Stomach smooth muscle (tissue), 2 donors: ENCODE data around the gene CTAGE4.
"Not testable (repeated sequence)": the region's sequence is repeated elsewhere in the genome, so short reads cannot be mapped to it uniquely, and the experiment has no call there.

Source experiments
- H3K27ac ChIP-seq: one replicate; pipeline ENCODE4 v1.7.0; 2013; ENCODE audit warnings: mild to moderate bottlenecking, low read length, inconsistent platforms
- H3K27me3 ChIP-seq, 2 donors: one replicate each; pipeline ENCODE4 v1.7.0; 2013; ENCODE audit warnings: low read length in 2 of 2; ENCODE audit not compliant: insufficient read depth in 2 of 2, control insufficient read depth in 1 of 2
- H3K36me3 ChIP-seq, 2 donors: one replicate each; pipeline ENCODE4 v1.7.0; 2013; ENCODE audit warnings: low read length in 2 of 2; ENCODE audit not compliant: control insufficient read depth in 2 of 2, insufficient read depth in 2 of 2
- H3K4me1 ChIP-seq: one replicate; pipeline ENCODE4 v1.7.0; 2013; ENCODE audit warnings: low read length; ENCODE audit not compliant: control insufficient read depth, insufficient read depth
- H3K4me3 ChIP-seq, 2 donors: one replicate each; pipeline ENCODE4 v1.7.0; 2013; ENCODE audit warnings: low read length in 2 of 2
- H3K9ac ChIP-seq, 2 donors: one replicate each; pipeline ENCODE4 v1.7.0; 2013; ENCODE audit warnings: low read length in 2 of 2, mild to moderate bottlenecking in 1 of 2
- H3K9me3 ChIP-seq, 2 donors: one replicate each; pipeline ENCODE4 v1.7.0; 2013; ENCODE audit warnings: low read length in 2 of 2; ENCODE audit not compliant: control insufficient read depth in 2 of 2
- donor health status: healthy.
- donor health status: Pancreatic carcinoma.

Gene CTAGE4

DNA sequence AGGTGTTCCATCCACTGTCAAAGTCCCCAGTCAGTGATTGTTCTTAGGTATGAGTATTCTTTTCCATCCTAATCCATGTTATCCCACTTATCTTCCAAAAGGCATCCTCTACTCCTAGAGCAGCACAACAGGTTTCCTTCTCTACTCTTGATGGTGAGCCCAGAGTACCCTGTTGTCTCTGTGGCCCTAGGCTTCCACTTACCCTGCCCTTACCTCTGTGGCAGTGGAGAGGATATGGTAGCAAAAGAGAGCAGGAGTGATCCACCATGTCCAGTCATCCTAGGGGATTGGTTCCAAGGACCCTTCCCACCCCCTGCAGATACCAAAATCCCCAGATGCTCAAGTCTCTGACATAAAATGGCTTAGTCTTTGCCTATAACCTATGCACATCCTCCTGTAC lies 33.9 kb downstream of the CTAGE4 start:
- not testable (repeated sequence) for H3K4me3 ChIP-seq, H3K9ac ChIP-seq, H3K27me3 ChIP-seq, H3K9me3 ChIP-seq, H3K36me3 ChIP-seq, H3K27ac ChIP-seq, H3K4me1 ChIP-seq

DNA sequence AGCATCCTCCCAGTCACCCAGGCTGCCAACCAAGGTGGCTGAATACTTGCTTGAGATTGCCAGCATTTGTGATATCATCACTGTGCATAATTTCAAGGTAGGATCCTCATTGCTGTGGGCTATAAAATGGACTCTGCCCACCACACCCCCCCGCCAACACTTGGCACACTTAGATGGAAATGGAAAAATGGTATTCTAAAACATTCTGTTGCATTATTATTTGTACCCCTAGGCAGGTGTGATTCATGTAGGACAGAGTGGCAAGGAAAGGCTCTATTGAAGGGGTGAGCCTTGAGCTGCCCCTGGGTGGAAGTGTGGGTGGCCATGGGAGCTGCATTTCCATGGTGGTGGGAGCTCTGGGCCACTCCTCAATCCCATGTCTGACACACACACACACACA lies 35.3 kb downstream of the CTAGE4 start:
- not testable (repeated sequence) for H3K4me1 ChIP-seq

DNA sequence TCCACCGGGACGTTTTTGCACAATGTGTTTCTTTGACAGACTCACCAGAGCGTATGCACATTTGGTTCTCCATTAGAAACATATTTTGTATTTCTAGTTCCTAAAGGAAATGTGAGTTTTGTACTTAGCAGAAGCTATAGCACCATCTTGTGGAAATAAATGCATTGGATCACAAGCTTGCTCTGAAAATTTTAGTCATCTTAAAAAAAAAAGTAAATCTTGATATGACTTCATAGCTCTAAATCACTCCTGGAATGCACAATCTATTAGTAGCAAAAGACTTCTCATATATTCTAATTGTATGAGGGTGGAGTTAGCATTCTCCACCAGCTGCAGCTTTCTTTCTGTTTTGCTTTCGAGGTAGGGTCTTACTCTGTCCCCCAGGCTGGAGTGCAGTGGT lies 35.9 kb downstream of the CTAGE4 start:
- not testable (repeated sequence) for H3K36me3 ChIP-seq, H3K27me3 ChIP-seq, H3K9me3 ChIP-seq, H3K4me3 ChIP-seq, H3K27ac ChIP-seq, H3K4me1 ChIP-seq, H3K9ac ChIP-seq

More for the DNA sequence above, 35.3 kb downstream of the CTAGE4 start:
- H3K36me3 ChIP-seq, H3K9me3 ChIP-seq, H3K9ac ChIP-seq, H3K4me3 ChIP-seq, H3K27ac ChIP-seq, H3K27me3 ChIP-seq: not testable (repeated sequence)

DNA sequence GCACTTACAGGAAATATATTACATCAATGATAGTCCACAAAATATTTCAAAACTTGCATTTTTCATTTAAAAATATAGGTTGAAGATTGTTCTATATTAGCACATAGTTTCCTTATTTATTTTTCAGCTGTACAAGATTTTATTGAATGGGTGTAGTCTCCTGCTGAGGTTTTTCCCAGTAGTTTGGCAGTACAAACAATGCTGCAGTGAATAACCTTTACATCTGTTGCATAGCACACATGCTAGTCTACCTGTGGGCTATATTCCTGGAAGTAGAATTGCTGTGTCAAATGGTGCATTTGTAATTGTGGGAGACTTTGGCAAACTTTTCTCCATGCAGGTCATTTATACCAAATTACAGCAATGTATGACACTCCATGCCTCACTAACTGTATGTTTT lies 37.3 kb downstream of the CTAGE4 start:
- H3K4me1 ChIP-seq, H3K9ac ChIP-seq, H3K27ac ChIP-seq, H3K4me3 ChIP-seq, H3K9me3 ChIP-seq, H3K36me3 ChIP-seq, H3K27me3 ChIP-seq: not testable (repeated sequence)

DNA sequence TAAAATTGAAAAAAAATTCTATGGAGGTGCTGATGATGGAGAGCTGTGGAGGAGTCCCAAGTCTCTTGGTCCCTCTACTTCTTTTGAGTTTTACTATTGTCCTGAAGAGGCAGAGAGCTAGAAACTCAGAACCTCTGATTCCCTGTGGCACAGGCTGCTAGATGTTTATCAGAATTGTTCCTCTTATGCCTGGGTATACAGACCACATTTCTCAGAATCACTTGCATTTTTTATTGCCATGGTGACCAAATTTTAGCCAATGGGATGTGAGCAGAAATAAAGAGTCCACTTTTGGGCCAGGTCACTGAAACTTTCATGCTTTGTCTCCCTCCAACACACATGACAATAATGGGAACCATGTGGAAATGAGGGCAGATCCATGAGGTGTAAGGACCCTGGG lies 40.4 kb downstream of the CTAGE4 start:
- H3K9ac ChIP-seq, H3K4me1 ChIP-seq, H3K9me3 ChIP-seq: not testable (repeated sequence)

DNA sequence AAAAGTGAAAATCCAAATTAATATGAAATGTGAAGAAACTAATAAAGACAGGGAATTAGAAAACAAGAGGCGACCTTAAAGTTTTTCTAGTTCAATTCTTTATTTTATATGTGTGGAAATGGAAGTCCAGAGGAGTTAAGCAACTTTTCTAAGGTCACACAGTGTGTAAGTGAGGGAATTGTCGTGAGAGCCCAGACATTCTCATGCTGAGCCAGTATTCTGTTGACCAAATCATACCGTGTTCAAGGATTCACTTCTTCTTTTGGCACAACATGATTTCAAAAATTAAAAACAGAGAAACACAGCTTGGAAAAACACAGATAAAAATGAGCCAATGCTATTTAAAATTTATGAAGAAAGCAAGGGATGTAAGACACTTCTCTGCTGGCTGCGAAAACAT lies 43.6 kb downstream of the CTAGE4 start:
- not testable (repeated sequence) for H3K4me1 ChIP-seq, H3K36me3 ChIP-seq, H3K27ac ChIP-seq, H3K9me3 ChIP-seq, H3K4me3 ChIP-seq, H3K27me3 ChIP-seq, H3K9ac ChIP-seq

More for the DNA sequence above, 40.4 kb downstream of the CTAGE4 start:
- not testable (repeated sequence) for H3K27ac ChIP-seq, H3K36me3 ChIP-seq, H3K27me3 ChIP-seq, H3K4me3 ChIP-seq

DNA sequence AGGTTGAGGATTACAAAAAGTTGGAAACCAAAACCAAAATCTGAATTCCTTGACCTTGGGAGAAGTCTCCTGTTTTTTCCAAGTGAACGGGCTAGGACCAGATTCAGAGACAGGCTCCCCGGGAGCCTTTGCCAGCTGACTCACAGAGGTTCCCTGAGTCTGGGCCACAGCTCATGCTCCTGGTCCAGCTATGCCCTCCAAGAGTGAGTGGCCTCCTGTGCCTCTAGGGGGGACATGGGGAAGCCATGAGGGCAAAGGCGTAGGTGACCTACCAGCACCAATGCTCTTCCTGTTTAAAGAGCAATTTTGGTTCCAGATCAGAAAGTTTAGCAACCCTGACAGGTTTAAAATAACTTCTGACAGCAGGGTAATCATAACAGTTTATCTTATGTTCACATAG lies 45.5 kb downstream of the CTAGE4 start:
- not testable (repeated sequence) for H3K4me3 ChIP-seq, H3K36me3 ChIP-seq, H3K27ac ChIP-seq, H3K9ac ChIP-seq, H3K27me3 ChIP-seq, H3K4me1 ChIP-seq, H3K9me3 ChIP-seq

DNA sequence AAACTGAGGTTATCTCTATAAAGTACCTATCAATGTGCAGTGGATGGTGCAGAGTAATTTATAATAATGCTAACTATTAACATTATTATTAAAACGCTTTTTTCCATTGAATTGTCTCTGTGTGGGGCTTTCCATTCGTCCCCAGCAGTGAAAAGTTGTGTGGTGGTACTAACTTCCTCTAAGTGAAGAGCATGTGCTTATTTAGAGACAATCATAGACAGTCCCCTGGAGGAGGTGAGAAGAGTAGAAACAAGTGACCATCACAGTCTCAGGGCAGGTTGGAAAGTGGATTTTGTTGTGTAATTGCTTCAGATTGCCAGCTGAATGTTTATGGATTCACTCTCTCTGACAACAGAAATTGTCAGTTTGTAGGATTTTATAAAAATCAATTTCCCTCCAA lies 47.8 kb downstream of the CTAGE4 start:
- not testable (repeated sequence) for H3K4me1 ChIP-seq, H3K9me3 ChIP-seq

DNA sequence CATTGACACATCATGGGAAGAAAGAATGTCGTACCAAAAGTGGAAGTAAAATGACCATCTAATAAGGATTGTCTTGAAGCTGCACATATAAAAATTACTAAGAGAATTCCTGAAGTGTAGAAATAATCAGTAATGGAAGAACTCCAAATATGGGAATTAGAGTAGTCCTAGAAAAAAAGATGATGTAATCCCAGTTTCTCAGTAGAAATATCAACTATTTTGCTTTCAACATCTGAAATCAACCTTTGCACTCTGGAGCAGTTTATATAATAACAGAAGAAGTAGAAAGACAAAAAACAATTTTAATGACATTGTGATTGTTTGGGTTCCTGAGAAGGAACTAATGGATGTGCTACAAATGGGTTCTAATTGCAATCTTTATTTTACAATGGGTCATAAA lies 49.8 kb downstream of the CTAGE4 start:
- H3K27me3 ChIP-seq, H3K4me1 ChIP-seq, H3K9ac ChIP-seq, H3K9me3 ChIP-seq, H3K36me3 ChIP-seq, H3K27ac ChIP-seq, H3K4me3 ChIP-seq: not testable (repeated sequence)

More for the DNA sequence above, 47.8 kb downstream of the CTAGE4 start:
- not testable (repeated sequence) for H3K9ac ChIP-seq, H3K4me3 ChIP-seq, H3K27me3 ChIP-seq, H3K36me3 ChIP-seq, H3K27ac ChIP-seq
